Liver (tissue), 9 donors: ENCODE results near the gene RALGPS1. TPM values are rescaled to one million over a fixed set of nuclear protein-coding genes. Genes with fewer than 3 reads are reported as not detected.

Experiments used
- DNase-seq: peaks from one replicate; pipeline ENCODE4 v3.0.0-alpha.2; 2017; ENCODE audit warnings: low spot score
- H3K27ac ChIP-seq, 2 donors: one replicate each; pipeline ENCODE4 v1.7.0; 2013; ENCODE audit warnings: inconsistent platforms in 2 of 2, low read length in 2 of 2, control low read depth in 1 of 2, low read depth in 1 of 2, mild to moderate bottlenecking in 1 of 2
- H3K27me3 ChIP-seq, 4 donors: one replicate each; pipeline versions ENCODE4 v1.6.1 to v1.7.0; 2013; ENCODE audit warnings: low read length in 3 of 4, inconsistent platforms in 1 of 4, mild to moderate bottlenecking in 1 of 4, moderate library complexity in 1 of 4; ENCODE audit not compliant: control insufficient read depth in 4 of 4, insufficient read depth in 4 of 4
- H3K36me3 ChIP-seq, 4 donors: one replicate each; pipeline versions ENCODE4 v1.6.1 to v1.7.0; 2013; ENCODE audit warnings: low read length in 3 of 4, mild to moderate bottlenecking in 3 of 4, low read depth in 1 of 4, moderate library complexity in 1 of 4; ENCODE audit not compliant: control insufficient read depth in 4 of 4, insufficient read depth in 3 of 4
- H3K4me1 ChIP-seq, 4 donors: one replicate each; pipeline versions ENCODE4 v1.6.1 to v1.7.0; 2013; ENCODE audit warnings: low read length in 3 of 4, mild to moderate bottlenecking in 3 of 4, moderate library complexity in 1 of 4; ENCODE audit not compliant: control insufficient read depth in 4 of 4, insufficient read depth in 4 of 4
- H3K4me3 ChIP-seq, 3 donors: one replicate each; pipeline versions ENCODE4 v1.6.1 to v1.7.0; 2013; ENCODE audit warnings: low read length in 3 of 3, control low read depth in 1 of 3, low read depth in 1 of 3, mild to moderate bottlenecking in 1 of 3
- H3K9ac ChIP-seq, 2 donors: one replicate each; pipeline ENCODE4 v1.7.0; 2013; ENCODE audit warnings: low read length in 2 of 2, mild to moderate bottlenecking in 2 of 2, moderate library complexity in 2 of 2, control low read depth in 1 of 2, low read depth in 1 of 2
- H3K9me3 ChIP-seq, 4 donors: one replicate each; pipeline versions ENCODE4 v1.6.1 to v1.7.0; 2013; ENCODE audit warnings: low read length in 3 of 4; ENCODE audit not compliant: control insufficient read depth in 4 of 4
- ATF3 ChIP-seq: IDR thresholded peaks from 2 replicates; pipeline ENCODE4 v1.6.1; 2016; ENCODE audit warnings: antibody characterized with exemption
- CTCF ChIP-seq: fragments of 150-350 bp; IDR thresholded peaks from 2 replicates; pipeline ENCODE4 v1.5.1; 2017; ENCODE audit warnings: improper control_type of control experiment, low read depth, low read length; ENCODE audit not compliant: missing input control
- EGR1 ChIP-seq, 2 donors: IDR thresholded peaks; 2 replicates each; pipeline ENCODE4 v1.6.1; 2016 to 2018; ENCODE audit warnings: antibody characterized with exemption in 2 of 2, low read depth in 2 of 2
- HNF4A ChIP-seq, 2 donors: conservative IDR thresholded peaks; 2 replicates each; pipeline ENCODE4 v1.6.1; 2016; ENCODE audit warnings: antibody characterized with exemption in 2 of 2, mild to moderate bottlenecking in 2 of 2
- JUND ChIP-seq, 2 donors: IDR thresholded peaks; 2 replicates each; pipeline ENCODE4 v1.6.1; 2016; ENCODE audit warnings: antibody characterized with exemption in 2 of 2
- MAX ChIP-seq: IDR thresholded peaks from 2 replicates; pipeline ENCODE4 v1.6.1; 2016; ENCODE audit warnings: antibody characterized with exemption
- NR2F2 ChIP-seq: IDR thresholded peaks from 2 replicates; pipeline ENCODE4 v1.6.1; 2016; ENCODE audit warnings: antibody characterized with exemption
- RAD21 ChIP-seq, 2 donors: IDR thresholded peaks; 2 replicates each; pipeline ENCODE4 v1.6.1; 2016; ENCODE audit warnings: antibody characterized with exemption in 2 of 2, mild to moderate bottlenecking in 2 of 2
- REST ChIP-seq: IDR thresholded peaks from 2 replicates; pipeline ENCODE4 v1.6.1; 2016; ENCODE audit warnings: antibody characterized with exemption, mild to moderate bottlenecking
- TAF1 ChIP-seq: conservative IDR thresholded peaks from 2 replicates; pipeline ENCODE4 v1.6.1; 2016; ENCODE audit warnings: antibody characterized with exemption, mild to moderate bottlenecking
- YY1 ChIP-seq: IDR thresholded peaks from 2 replicates; pipeline ENCODE4 v1.6.1; 2016; ENCODE audit warnings: antibody characterized with exemption, mild to moderate bottlenecking
- WGBS: extraction: QIAGEN DNeasy Blood & Tissue Kit; methylation state at CpG from one replicate; pipeline ENCODE4 v1.1.7; 2013; 5-methylcytosine and 5-hydroxymethylcytosine counted together
- polyA plus RNA-seq, 2 donors: library from polyadenylated mRNA; stranded (reverse) in 1 of 2; unstranded in 1 of 2; fragments of 200-250 nt in 1 of 2; fragments of >200 nt in 1 of 2; fragmentation: Nextera tagmentation in 1 of 2; extraction: Ambion mirVana in 1 of 2; gene quantifications; one replicate each; pipeline versions ENCODE4 v1.2.1 to v1.2.3, GENCODE V29; 2013 to 2015
- total RNA-seq, 2 donors: library from RNA; depleted of rRNA; stranded (reverse); fragments of >200 nt; gene quantifications; one replicate each; pipeline ENCODE4 v1.2.3, GENCODE V29; 2014
- donor health status: healthy.
- donor health status: healthy.
- donor health status: healthy.
- donor health status: healthy.
- donor health status: healthy.

RALGPS1 gene
- total and polyA plus RNA-seq, 4 donors, result 1.4 to 2.7 (median 2.0) TPM

- Histone ChIP-seq H3K4me3 (no peak overlapping the region), H3K4me1 (no peaks in the 10 kb centered on the region), H3K27ac (no peak overlapping the region), H3K36me3 (no peaks in the 10 kb centered on the region), H3K27me3 (no peaks in the 10 kb centered on the region), H3K9ac (no peak overlapping the region), H3K9me3 (peaks cover 0 to 6% (median 4%) of the 10 kb centered on the region in 4 donors)
- TF ChIP-seq HNF4A (conservative IDR thresholded peaks at IDR 0.05) (no peak), NR2F2 (no peak), TAF1 (no peak), RAD21 (IDR thresholded peaks at IDR 0.05) (no peak), JUND (IDR thresholded peaks at IDR 0.05) (no peak)
- 80% methylated on average over 6 of the region's 6 CpGs for WGBS
- no peak for DNase-seq
Measured at GRCh38 chr9:126906091-126906490, 8.5 kb upstream of the RALGPS1 start.

- no peaks in the 10 kb centered on the region for H3K36me3 ChIP-seq
- no peak for DNase-seq
- H3K4me3 ChIP-seq, result no peak overlapping the region
- no peaks in the 10 kb centered on the region for H3K9me3 ChIP-seq
- H3K27ac ChIP-seq, result no peak overlapping the region
- TF ChIP-seq HNF4A (conservative IDR thresholded peaks at IDR 0.05) (no peak), TAF1 (no peak), REST (no peak), CTCF (no peak), EGR1 (IDR thresholded peaks at IDR 0.05; ENCODE audit: low read depth in 2 of 2) (no peak), NR2F2 (no peak), ATF3 (no peak)
- H3K27me3 ChIP-seq, result no peaks in the 10 kb centered on the region
- no peaks in the 10 kb centered on the region for H3K4me1 ChIP-seq
- no peak overlapping the region for H3K9ac ChIP-seq
- 60% methylated on average over 2 of the region's 2 CpGs for whole genome bisulfite sequencing
Measured at GRCh38 chr9:126907058-126907457, 7.5 kb upstream of the RALGPS1 start.

- Histone ChIP-seq H3K9me3 (no peaks in the 10 kb centered on the region), H3K4me1 (peaks cover 0 to 10% (median 7%) of the 10 kb centered on the region in 4 donors), H3K27ac (no peak overlapping the region), H3K4me3 (peak overlapping the region in 1 of 3 donors; percentile 99), H3K36me3 (no peaks in the 10 kb centered on the region), H3K9ac (no peak overlapping the region), H3K27me3 (no peaks in the 10 kb centered on the region)
- 14% methylated on average over 43 of the region's 43 CpGs for WGBS
- TF ChIP-seq MAX (no peak), EGR1 (IDR thresholded peaks at IDR 0.05; ENCODE audit: low read depth in 2 of 2) (no peak), YY1 (no peak)
- no peak for DNase-seq
Measured at GRCh38 chr9:126915281-126915816, 767 bp downstream of the RALGPS1 start.
